HG03460 (cell line): Measurements from ENCODE around the gene PTGER1.

Experiments used
- ATAC-seq: cut with Tn5 transposase; IDR thresholded peaks from one replicate; pipeline ENCODE4 v1.9.1; 2021; ENCODE audit not compliant: unreplicated experiment

The PTGER1 gene

GRCh38 chr19:14442891-14443631 is 32.1 kb downstream of the PTGER1 start:
- ATAC-seq: no peak

- no peak for ATAC-seq
Observed at GRCh38 chr19:14441041-14441938, 33.9 kb downstream of the PTGER1 start.

GRCh38 chr19:14440049-14440448 is 35.1 kb downstream of the PTGER1 start:
- ATAC-seq: peak; percentile 84

GRCh38 chr19:14439014-14439413 is 36.1 kb downstream of the PTGER1 start:
- no peak for ATAC-seq

- no peak for ATAC-seq
Observed at GRCh38 chr19:14437578-14438140, 37.5 kb downstream of the PTGER1 start.

- no peak for ATAC-seq
Observed at GRCh38 chr19:14435320-14436050, 39.7 kb downstream of the PTGER1 start.

- no peak for ATAC-seq
Observed at GRCh38 chr19:14434543-14435319, 40.4 kb downstream of the PTGER1 start.

GRCh38 chr19:14433554-14434501 is 41.3 kb downstream of the PTGER1 start:
- ATAC-seq: no peak

GRCh38 chr19:14432791-14433553 is 42.2 kb downstream of the PTGER1 start, which contains the start of gene PKN1:
Gene PKN1, plus strand, starts transcription at chr19:14433306. Its CDS starts 216 bp downstream, at chr19:14433522.
- no peak for ATAC-seq

GRCh38 chr19:14430712-14431111 is 44.4 kb downstream of the PTGER1 start:
- no peak for ATAC-seq

GRCh38 chr19:14428882-14429416 is 46.2 kb downstream of the PTGER1 start:
- ATAC-seq: no peak

GRCh38 chr19:14427461-14427860 is 47.7 kb downstream of the PTGER1 start:
- no peak for ATAC-seq

GRCh38 chr19:14425696-14426138 is 49.4 kb downstream of the PTGER1 start:
- no peak for ATAC-seq
